ENCODE data around the gene BPGM. TPM values are rescaled to one million over a fixed set of nuclear protein-coding genes. Genes with fewer than 3 reads are reported as not detected.

Gene BPGM
- 26.9 and 30.8 TPM in 2 replicates for total RNA-seq

DNA sequence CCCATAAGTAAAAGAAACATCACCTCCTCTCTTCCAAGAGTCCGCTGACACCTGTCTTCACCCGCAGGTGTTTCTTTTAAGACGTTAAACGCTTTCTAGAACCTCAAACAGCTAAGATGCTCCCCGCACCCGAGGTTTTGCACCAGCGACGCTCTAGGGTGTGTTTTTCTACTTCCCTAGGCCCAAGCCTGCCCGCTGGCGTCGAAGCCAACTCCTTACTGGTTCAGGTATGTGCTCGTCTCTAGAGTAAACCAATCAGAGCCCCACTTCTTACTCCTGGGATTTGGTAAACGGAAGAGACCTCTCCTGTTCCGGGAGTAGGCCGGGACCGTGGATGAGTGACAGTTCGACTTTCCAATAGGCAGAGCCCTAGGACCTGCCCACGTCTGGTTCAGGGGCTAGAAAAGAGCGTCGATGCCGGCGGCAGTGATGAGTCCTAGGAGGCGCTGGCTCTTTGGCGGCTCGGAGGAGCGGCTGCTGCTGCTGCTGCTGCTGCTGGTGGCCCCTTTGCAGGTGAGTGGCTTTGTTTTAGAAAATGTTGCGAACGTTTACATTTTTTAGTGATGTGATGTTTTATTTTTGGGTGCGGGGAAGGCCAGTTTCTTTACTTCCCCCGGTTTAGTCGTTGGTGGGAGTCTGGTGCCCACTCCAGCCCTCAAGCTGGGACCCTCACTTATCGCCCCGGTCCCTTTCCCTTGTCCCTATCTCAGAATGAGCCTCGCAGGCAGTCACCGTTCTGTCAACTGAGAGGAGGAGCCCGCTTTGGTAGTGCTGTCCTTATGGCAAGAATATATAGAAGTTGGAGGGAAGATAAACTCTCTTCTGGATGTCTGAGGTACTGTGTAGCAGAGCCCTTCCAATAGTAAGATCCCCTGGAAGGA lies at the start of gene BPGM:
BPGM (plus strand) TSS at position 429 of the 881 bp plus-strand sequence. CDS start 14,655 bp downstream, outside the sequence.

Other genes starting within 250 kb of the BPGM start
- 105 and 235 TPM in 2 replicates for gene AKR1B1, start 187.8 kb upstream of the BPGM start, total RNA-seq
- gene AKR1B10, start 119.3 kb upstream of the BPGM start, total RNA-seq: 2.9 and 4.0 TPM in 2 replicates
- under 0.01 TPM in 1 of 2 replicates, not detected in the other for gene AKR1B15, start 97.7 kb upstream of the BPGM start, total RNA-seq
- gene CALD1, start 132.8 kb downstream of the BPGM start, total RNA-seq: 176 and 232 TPM in 2 replicates